Heart left ventricle (tissue), 13 donors: Measurements from ENCODE around the gene PRDM11.

ENCODE experiments used
- POLR2A ChIP-seq, 2 donors: fragments of 450-650 bp; IDR thresholded peaks; one replicate each; pipeline ENCODE4 v1.6.1; 2017; ENCODE audit warnings: antibody characterized with exemption in 2 of 2, mild to moderate bottlenecking in 2 of 2, moderate library complexity in 2 of 2
- TF ChIP-seq, protein P1 (sequence below), 12 donors: fragments of 200-600 bp; sonication (generic) in 4 of 12; IDR thresholded peaks; one replicate each; pipeline versions ENCODE4 v1.5.0 to v1.8.0; 2018 to 2022; ENCODE audit warnings: antibody characterized with exemption in 12 of 12, mild to moderate bottlenecking in 5 of 12
- donor health status: ischemic (EF 13 %, LVEDD 7.1; RV severe dilation, severe dysfunction).
- donor health status: DM: no; HTN: yes; CAD: no.
- donor health status: DM: no; HTN: no; CAD: no.
- donor health status: ischemic (EF 25% LVEDD 6.9; RV normal size, moderate dysfunction).
- donor health status: ischemic (EF 25% LVEDD 5.7; RV mildly dilated, moderate dysfunction).
- donor health status: ischemic (EF 35%, LVEDD 5.7; RV mildly dilated, moderate dysfunction).
- donor health status: nonischemic (EF 11% LVEDD 7.7; RV severe dilation, severe dysfunction).
- donor health status: DM: yes; HTN: yes; CAD: no.
- donor health status: PGD.
- donor health status: ischemic (EF 29% LVEDD 5.4; RV normal size, mild dysfunction).
- donor health status: nonischemic (EF 23%, LVEDD 6.1; RV moderate dilation, normal function).

GRCh38 chr11:45260071-45260470 is 113.6 kb downstream of the PRDM11 start:
- TF ChIP-seq, protein P1, sequence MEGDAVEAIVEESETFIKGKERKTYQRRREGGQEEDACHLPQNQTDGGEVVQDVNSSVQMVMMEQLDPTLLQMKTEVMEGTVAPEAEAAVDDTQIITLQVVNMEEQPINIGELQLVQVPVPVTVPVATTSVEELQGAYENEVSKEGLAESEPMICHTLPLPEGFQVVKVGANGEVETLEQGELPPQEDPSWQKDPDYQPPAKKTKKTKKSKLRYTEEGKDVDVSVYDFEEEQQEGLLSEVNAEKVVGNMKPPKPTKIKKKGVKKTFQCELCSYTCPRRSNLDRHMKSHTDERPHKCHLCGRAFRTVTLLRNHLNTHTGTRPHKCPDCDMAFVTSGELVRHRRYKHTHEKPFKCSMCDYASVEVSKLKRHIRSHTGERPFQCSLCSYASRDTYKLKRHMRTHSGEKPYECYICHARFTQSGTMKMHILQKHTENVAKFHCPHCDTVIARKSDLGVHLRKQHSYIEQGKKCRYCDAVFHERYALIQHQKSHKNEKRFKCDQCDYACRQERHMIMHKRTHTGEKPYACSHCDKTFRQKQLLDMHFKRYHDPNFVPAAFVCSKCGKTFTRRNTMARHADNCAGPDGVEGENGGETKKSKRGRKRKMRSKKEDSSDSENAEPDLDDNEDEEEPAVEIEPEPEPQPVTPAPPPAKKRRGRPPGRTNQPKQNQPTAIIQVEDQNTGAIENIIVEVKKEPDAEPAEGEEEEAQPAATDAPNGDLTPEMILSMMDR (IDR thresholded peaks at IDR 0.05): no peak
- no peak for TF ChIP-seq POLR2A (IDR thresholded peaks at IDR 0.05)
